Testis (tissue), 2 donors: Measurements from ENCODE around the gene WBP2NL.

Experiments used
- POLR2A ChIP-seq: fragments of 450-650 bp; IDR thresholded peaks from one replicate; pipeline ENCODE4 v1.6.1; 2017; ENCODE audit warnings: antibody characterized with exemption, mild to moderate bottlenecking, moderate library complexity
- TF ChIP-seq, protein P1 (sequence below), 3 experiments: fragments of 450-650 bp in 2 of 3; fragments of 200-600 bp in 1 of 3; sonication (generic) in 1 of 3; IDR thresholded peaks; one replicate each; pipeline ENCODE4 v1.5.1; 2016 to 2019; ENCODE audit warnings: antibody characterized with exemption in 3 of 3, mild to moderate bottlenecking in 2 of 3, moderate library complexity in 1 of 3

- TF ChIP-seq, protein P1, sequence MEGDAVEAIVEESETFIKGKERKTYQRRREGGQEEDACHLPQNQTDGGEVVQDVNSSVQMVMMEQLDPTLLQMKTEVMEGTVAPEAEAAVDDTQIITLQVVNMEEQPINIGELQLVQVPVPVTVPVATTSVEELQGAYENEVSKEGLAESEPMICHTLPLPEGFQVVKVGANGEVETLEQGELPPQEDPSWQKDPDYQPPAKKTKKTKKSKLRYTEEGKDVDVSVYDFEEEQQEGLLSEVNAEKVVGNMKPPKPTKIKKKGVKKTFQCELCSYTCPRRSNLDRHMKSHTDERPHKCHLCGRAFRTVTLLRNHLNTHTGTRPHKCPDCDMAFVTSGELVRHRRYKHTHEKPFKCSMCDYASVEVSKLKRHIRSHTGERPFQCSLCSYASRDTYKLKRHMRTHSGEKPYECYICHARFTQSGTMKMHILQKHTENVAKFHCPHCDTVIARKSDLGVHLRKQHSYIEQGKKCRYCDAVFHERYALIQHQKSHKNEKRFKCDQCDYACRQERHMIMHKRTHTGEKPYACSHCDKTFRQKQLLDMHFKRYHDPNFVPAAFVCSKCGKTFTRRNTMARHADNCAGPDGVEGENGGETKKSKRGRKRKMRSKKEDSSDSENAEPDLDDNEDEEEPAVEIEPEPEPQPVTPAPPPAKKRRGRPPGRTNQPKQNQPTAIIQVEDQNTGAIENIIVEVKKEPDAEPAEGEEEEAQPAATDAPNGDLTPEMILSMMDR (IDR thresholded peaks at IDR 0.05), result no peak
- no peak for TF ChIP-seq POLR2A
Observed at GRCh38 chr22:41975299-41976069, 23.1 kb upstream of the WBP2NL start.
